K562 (cell line): ENCODE measurements around the gene LRP1-AS. TPM values are rescaled to one million over a fixed set of nuclear protein-coding genes. Genes with fewer than 3 reads are reported as not detected.

ENCODE experiments used
- CEBPB ChIP-seq: fragments of 450-650 bp; IDR thresholded peaks from 2 replicates; pipeline ENCODE4 v1.6.1; 2016; ENCODE audit warnings: missing genetic modification characterization, missing compliant biosample characterization
- CREM ChIP-seq: IDR thresholded peaks from 2 replicates; pipeline ENCODE4 v1.6.1; 2014; ENCODE audit warnings: antibody characterized with exemption, low read depth
- ERF ChIP-seq: fragments of 450-650 bp; formaldehyde crosslinking; IDR thresholded peaks from 2 replicates; pipeline ENCODE4 v1.4.0; 2020; ENCODE audit warnings: mild to moderate bottlenecking, mixed read lengths
- HDAC1 ChIP-seq, 2 experiments: fragments of 450-650 bp; IDR thresholded peaks; 2 replicates each; pipeline ENCODE4 v1.6.1; 2016 to 2017; ENCODE audit warnings: inconsistent platforms in 1 of 2, mild to moderate bottlenecking in 1 of 2, moderate library complexity in 1 of 2
- HMBOX1 ChIP-seq: sonication (generic); IDR thresholded peaks from 2 replicates; pipeline ENCODE4 v1.6.1; 2016
- LCOR ChIP-seq: sonication (generic); formaldehyde crosslinking; IDR thresholded peaks from 2 replicates; pipeline ENCODE4 v1.8.0; 2022; ENCODE audit warnings: mild to moderate bottlenecking, missing genetic modification reagents
- NFXL1 ChIP-seq: fragments of 450-650 bp; formaldehyde crosslinking; IDR thresholded peaks from 2 replicates; pipeline ENCODE4 v1.4.0; 2021; ENCODE audit warnings: mild to moderate bottlenecking
- NKRF ChIP-seq: fragments of 450-650 bp; IDR thresholded peaks from 2 replicates; pipeline ENCODE4 v1.6.1; 2016; ENCODE audit warnings: borderline replicate concordance
- TEAD1 ChIP-seq, 2 experiments: fragments of 450-650 bp in 1 of 2; sonication (generic) in 1 of 2; formaldehyde crosslinking; IDR thresholded peaks; 2 replicates each; pipeline versions ENCODE4 v1.4.0 to v1.8.0; 2020 to 2022; ENCODE audit warnings: mild to moderate bottlenecking in 2 of 2, missing genetic modification reagents in 1 of 2
- TRIM24 ChIP-seq, 2 experiments: fragments of 450-650 bp; IDR thresholded peaks; 2 replicates each; pipeline ENCODE4 v1.6.1; 2016
- ZBTB49 ChIP-seq: sonication (generic); formaldehyde crosslinking; IDR thresholded peaks from 2 replicates; pipeline ENCODE4 v1.8.0; 2022; ENCODE audit warnings: missing genetic modification reagents, mild to moderate bottlenecking, borderline replicate concordance
- ZKSCAN1 ChIP-seq: fragments of 150-350 bp; IDR thresholded peaks from 2 replicates; pipeline ENCODE4 v1.6.1; 2016; ENCODE audit warnings: low read depth, low read length
- ZNF263 ChIP-seq: sonication (generic); formaldehyde crosslinking; IDR thresholded peaks from 2 replicates; pipeline ENCODE4 v1.8.0; 2022; ENCODE audit warnings: mild to moderate bottlenecking, missing genetic modification reagents, borderline replicate concordance
- ZNF282 ChIP-seq: sonication (generic); formaldehyde crosslinking; IDR thresholded peaks from 2 replicates; pipeline ENCODE4 v1.8.1; 2023; ENCODE audit warnings: missing genetic modification reagents
- ZNF431 ChIP-seq: sonication (generic); formaldehyde crosslinking; IDR thresholded peaks from 2 replicates; pipeline ENCODE4 v1.8.0; 2022; ENCODE audit warnings: mild to moderate bottlenecking, missing genetic modification reagents
- polyA plus RNA-seq, 8 experiments: library from polyadenylated mRNA; depleted of rRNA in 4 of 8; stranded (reverse) in 5 of 8; unstranded in 3 of 8; fragments of >200 nt; fragmentation: Nextera tagmentation in 2 of 8; fragmentation: Illumina TruSeq in 1 of 8; extraction: Ambion mirVana in 2 of 8; extraction: Trizol in 1 of 8; gene quantifications; 2 replicates each; pipeline versions ENCODE4 v1.2.1 to v1.2.3, GENCODE V29; 2011 to 2014; ENCODE audit warnings: inconsistent platforms in 1 of 8, missing spikeins in 1 of 8
- total RNA-seq, 7 experiments: library from RNA; depleted of rRNA in 6 of 7; stranded (reverse); fragments of >200 nt in 6 of 7; fragmentation: Illumina TruSeq in 2 of 7; extraction: Trizol in 2 of 7; gene quantifications; 2 replicates each; pipeline versions ENCODE4 v1.2.1 to v1.2.3, GENCODE V29; 2011 to 2021; ENCODE audit warnings: low replicate concordance in 1 of 7
- TF ChIP-seq, protein P1 (sequence below): IDR thresholded peaks from 2 replicates; pipeline ENCODE4 v1.6.1; 2011; ENCODE audit warnings: borderline replicate concordance, low read depth, mild to moderate bottlenecking, moderate library complexity, low read length; ENCODE audit not compliant: insufficient read depth, poor library complexity, severe bottlenecking
- TF ChIP-seq, protein P2 (sequence below): fragments of 450-650 bp; formaldehyde crosslinking; IDR thresholded peaks from 2 replicates; pipeline ENCODE4 v1.4.0; 2020; ENCODE audit warnings: mild to moderate bottlenecking, moderate library complexity
- TF ChIP-seq, protein P3 (sequence below): fragments of 250-450 bp; sonication (Bioruptor Pico); IDR thresholded peaks from 2 replicates; pipeline ENCODE4 v1.8.0; 2021; ENCODE audit warnings: borderline replicate concordance, mild to moderate bottlenecking, moderate library complexity; ENCODE audit not compliant: poor library complexity, severe bottlenecking

LRP1-AS gene
- total and polyA plus RNA-seq, 9 of the 15 experiments (the other 6 are each of a cell fraction or from before 2014, with no cell fraction given), result not detected

- TF ChIP-seq ZBTB49, result no peak
- no peak for TF ChIP-seq LCOR (CRISPR knock-in tag)
- TF ChIP-seq, protein P1, sequence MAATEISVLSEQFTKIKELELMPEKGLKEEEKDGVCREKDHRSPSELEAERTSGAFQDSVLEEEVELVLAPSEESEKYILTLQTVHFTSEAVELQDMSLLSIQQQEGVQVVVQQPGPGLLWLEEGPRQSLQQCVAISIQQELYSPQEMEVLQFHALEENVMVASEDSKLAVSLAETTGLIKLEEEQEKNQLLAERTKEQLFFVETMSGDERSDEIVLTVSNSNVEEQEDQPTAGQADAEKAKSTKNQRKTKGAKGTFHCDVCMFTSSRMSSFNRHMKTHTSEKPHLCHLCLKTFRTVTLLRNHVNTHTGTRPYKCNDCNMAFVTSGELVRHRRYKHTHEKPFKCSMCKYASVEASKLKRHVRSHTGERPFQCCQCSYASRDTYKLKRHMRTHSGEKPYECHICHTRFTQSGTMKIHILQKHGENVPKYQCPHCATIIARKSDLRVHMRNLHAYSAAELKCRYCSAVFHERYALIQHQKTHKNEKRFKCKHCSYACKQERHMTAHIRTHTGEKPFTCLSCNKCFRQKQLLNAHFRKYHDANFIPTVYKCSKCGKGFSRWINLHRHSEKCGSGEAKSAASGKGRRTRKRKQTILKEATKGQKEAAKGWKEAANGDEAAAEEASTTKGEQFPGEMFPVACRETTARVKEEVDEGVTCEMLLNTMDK, result peak; percentile 87
- TF ChIP-seq NKRF, result no peak
- TF ChIP-seq CREM, result peak; percentile 80
- no peak for TF ChIP-seq ZKSCAN1
- TF ChIP-seq, protein P2, sequence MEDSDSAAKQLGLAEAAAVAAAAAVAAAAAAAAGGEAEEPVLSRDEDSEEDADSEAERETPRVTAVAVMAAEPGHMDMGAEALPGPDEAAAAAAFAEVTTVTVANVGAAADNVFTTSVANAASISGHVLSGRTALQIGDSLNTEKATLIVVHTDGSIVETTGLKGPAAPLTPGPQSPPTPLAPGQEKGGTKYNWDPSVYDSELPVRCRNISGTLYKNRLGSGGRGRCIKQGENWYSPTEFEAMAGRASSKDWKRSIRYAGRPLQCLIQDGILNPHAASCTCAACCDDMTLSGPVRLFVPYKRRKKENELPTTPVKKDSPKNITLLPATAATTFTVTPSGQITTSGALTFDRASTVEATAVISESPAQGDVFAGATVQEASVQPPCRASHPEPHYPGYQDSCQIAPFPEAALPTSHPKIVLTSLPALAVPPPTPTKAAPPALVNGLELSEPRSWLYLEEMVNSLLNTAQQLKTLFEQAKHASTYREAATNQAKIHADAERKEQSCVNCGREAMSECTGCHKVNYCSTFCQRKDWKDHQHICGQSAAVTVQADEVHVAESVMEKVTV, result 0 out of 2 replicates have a peak, but pooled peaks have one; percentile 26
- no peak for TF ChIP-seq ERF
- TF ChIP-seq CEBPB (tag), result peak; percentile 75
- no peak for TF ChIP-seq NFXL1 (CRISPR knock-in tag)
- TF ChIP-seq HMBOX1, result no peak
- TF ChIP-seq, protein P3, sequence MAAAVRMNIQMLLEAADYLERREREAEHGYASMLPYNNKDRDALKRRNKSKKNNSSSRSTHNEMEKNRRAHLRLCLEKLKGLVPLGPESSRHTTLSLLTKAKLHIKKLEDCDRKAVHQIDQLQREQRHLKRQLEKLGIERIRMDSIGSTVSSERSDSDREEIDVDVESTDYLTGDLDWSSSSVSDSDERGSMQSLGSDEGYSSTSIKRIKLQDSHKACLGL (CRISPR knock-in tag), result no peak
- TF ChIP-seq TRIM24 (IDR thresholded peaks at IDR 0.05), result no peak
- no peak for TF ChIP-seq ZNF282 (CRISPR knock-in tag)
- no peak for TF ChIP-seq TEAD1 (CRISPR knock-in tag; IDR thresholded peaks at IDR 0.05)
- TF ChIP-seq ZNF431 (CRISPR knock-in tag), result no peak
- no peak for TF ChIP-seq HDAC1 (IDR thresholded peaks at IDR 0.05)
- TF ChIP-seq ZNF263 (CRISPR knock-in tag), result no peak
These were observed 28.2 kb upstream of the LRP1-AS start (continued) for GRCh38 chr12:57175428-57176138.
